GM12891 (cell line): ENCODE results near the gene ARV1.
"Not testable (repeated sequence)": the region's sequence is repeated elsewhere in the genome, so short reads cannot be mapped to it uniquely, and the experiment has no call there.

Experiments used
- DNase-seq: peaks from one replicate; pipeline ENCODE4 v3.0.0; 2011; ENCODE audit warnings: low spot score; ENCODE audit not compliant: insufficient read length
- FAIRE-seq: peaks from 2 replicates; lab custom pipeline; 2011; peaks lifted over from hg19 to GRCh38; lab: Jason Lieb, UNC
- PAX5 ChIP-seq: IDR thresholded peaks from 2 replicates; pipeline ENCODE4 v1.6.1; 2011; ENCODE audit warnings: low read length, moderate library complexity, mild to moderate bottlenecking; ENCODE audit not compliant: insufficient read depth, severe bottlenecking
- POLR2A ChIP-seq: IDR thresholded peaks from 2 replicates; pipeline ENCODE4 v1.6.1; 2011; ENCODE audit warnings: low read depth, low read length, control low read depth
- POLR2AphosphoS5 ChIP-seq: IDR thresholded peaks from 2 replicates; pipeline ENCODE4 v1.6.1; 2011; ENCODE audit warnings: low read depth, low read length, control low read depth
- POU2F2 ChIP-seq: IDR thresholded peaks from 2 replicates; pipeline ENCODE4 v1.6.1; 2011; ENCODE audit warnings: low read depth, mild to moderate bottlenecking, control low read depth, low read length, moderate library complexity
- SPI1 ChIP-seq: IDR thresholded peaks from 2 replicates; pipeline ENCODE4 v1.6.1; 2011; ENCODE audit warnings: low read depth, low read length, control low read depth
- TAF1 ChIP-seq: IDR thresholded peaks from 2 replicates; pipeline ENCODE4 v1.6.1; 2011; ENCODE audit warnings: low read depth, low read length, control low read depth

Gene ARV1

GRCh38 chr1:231027136-231027925 lies 48.4 kb downstream of the ARV1 start:
- no peak for DNase-seq
- no peak for TF ChIP-seq POLR2A
- TF ChIP-seq PAX5: no peak
- no peak for TF ChIP-seq POLR2AphosphoS5
- TF ChIP-seq SPI1: no peak
- TF ChIP-seq TAF1: no peak
- no peak for TF ChIP-seq POU2F2
- no peak for FAIRE-seq

GRCh38 chr1:231027971-231028370 lies 49.1 kb downstream of the ARV1 start:
- FAIRE-seq (no peak), DNase-seq (no peak)
- no peak for TF ChIP-seq POU2F2
- no peak for TF ChIP-seq TAF1
- no peak for TF ChIP-seq SPI1
- TF ChIP-seq POLR2A: no peak
- TF ChIP-seq POLR2AphosphoS5: no peak
- TF ChIP-seq PAX5: no peak

- FAIRE-seq (no peak), DNase-seq (no peak)
- TF ChIP-seq POLR2A (no peak), PAX5 (no peak), TAF1 (no peak), POLR2AphosphoS5 (no peak), POU2F2 (no peak), SPI1 (no peak)
These were observed 49.8 kb downstream of the ARV1 start for GRCh38 chr1:231028682-231029081.

GRCh38 chr1:231029247-231029646 lies 50.4 kb downstream of the ARV1 start:
- not testable (repeated sequence) for DNase-seq, FAIRE-seq

- DNase-seq (no peak), FAIRE-seq (no peak)
- TF ChIP-seq POLR2AphosphoS5 (no peak), PAX5 (no peak), SPI1 (no peak), TAF1 (no peak), POLR2A (no peak), POU2F2 (no peak)
These were observed 50.9 kb downstream of the ARV1 start for GRCh38 chr1:231029841-231030240.

GRCh38 chr1:231032963-231033362 lies 54.1 kb downstream of the ARV1 start:
- FAIRE-seq (no peak), DNase-seq (no peak)
- TF ChIP-seq POU2F2: no peak
- TF ChIP-seq TAF1: no peak

- FAIRE-seq (no peak), DNase-seq (no peak)
- no peak for TF ChIP-seq POLR2AphosphoS5
- no peak for TF ChIP-seq PAX5
- no peak for TF ChIP-seq POU2F2
- TF ChIP-seq TAF1: no peak
- TF ChIP-seq SPI1: no peak
These were observed 56.9 kb downstream of the ARV1 start for GRCh38 chr1:231035799-231036198.

GRCh38 chr1:231036416-231036815 lies 57.5 kb downstream of the ARV1 start:
- TF ChIP-seq SPI1 (no peak), TAF1 (no peak), POU2F2 (no peak), POLR2AphosphoS5 (no peak), POLR2A (no peak), PAX5 (no peak)
- DNase-seq (no peak), FAIRE-seq (no peak)

- DNase-seq (no peak), FAIRE-seq (no peak)
- TF ChIP-seq POLR2A: no peak
These were observed 59.0 kb downstream of the ARV1 start for GRCh38 chr1:231037585-231038517.

- no peak for FAIRE-seq
- no peak for TF ChIP-seq SPI1
- no peak for TF ChIP-seq PAX5
- no peak for TF ChIP-seq POLR2A
- TF ChIP-seq TAF1: no peak
- TF ChIP-seq POLR2AphosphoS5: no peak
- no peak for TF ChIP-seq POU2F2
- DNase-seq: peak; percentile 30
These were observed 60.5 kb downstream of the ARV1 start for GRCh38 chr1:231039161-231040018.
